ENCODE data around the gene PLK3. TPM values are rescaled to one million over a fixed set of nuclear protein-coding genes. Genes with fewer than 3 reads are reported as not detected.

PLK3 gene
- total and polyA plus RNA-seq, 9 of the 15 experiments (the other 6 are each of a cell fraction or from before 2014, with no cell fraction given): 0.52 to 22.7 (median 11.0) TPM

DNA sequence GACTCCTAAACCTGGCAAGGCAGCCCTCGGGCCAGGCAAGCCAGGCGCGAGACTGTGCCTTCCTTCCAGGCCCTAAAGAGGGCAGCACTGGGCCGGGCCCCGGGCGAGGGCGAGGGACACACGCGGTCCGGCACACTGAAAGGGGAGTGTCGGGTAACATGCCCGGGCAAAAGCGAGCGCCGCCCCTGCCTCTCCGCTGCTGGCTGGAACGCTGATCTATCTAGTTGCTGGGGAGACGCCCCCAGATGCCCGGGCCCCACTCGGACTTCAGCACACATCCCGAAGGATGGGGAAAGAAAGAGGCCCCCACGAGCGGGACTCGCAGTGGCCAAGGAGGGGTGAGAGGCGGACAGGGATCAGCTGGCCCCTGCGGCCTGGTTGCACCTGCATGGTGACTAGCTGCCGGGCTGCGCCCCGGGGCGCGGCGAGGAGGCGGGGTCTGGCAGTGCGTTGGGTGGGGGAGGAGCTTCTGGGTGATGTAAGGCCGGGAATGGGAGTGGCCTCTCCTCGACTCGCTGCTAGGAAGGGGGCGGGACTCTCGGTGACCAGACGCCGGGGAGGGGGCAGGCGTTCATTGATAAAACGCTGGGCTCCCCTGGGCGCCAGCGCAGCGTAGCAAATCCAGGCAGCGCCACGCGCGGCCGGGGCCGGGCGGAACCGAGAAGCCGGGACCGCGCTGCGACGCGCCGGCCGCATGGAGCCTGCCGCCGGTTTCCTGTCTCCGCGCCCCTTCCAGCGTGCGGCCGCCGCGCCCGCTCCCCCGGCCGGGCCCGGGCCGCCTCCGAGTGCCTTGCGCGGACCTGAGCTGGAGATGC is at the start of gene PLK3 (continued):
- TF ChIP-seq, protein P1, sequence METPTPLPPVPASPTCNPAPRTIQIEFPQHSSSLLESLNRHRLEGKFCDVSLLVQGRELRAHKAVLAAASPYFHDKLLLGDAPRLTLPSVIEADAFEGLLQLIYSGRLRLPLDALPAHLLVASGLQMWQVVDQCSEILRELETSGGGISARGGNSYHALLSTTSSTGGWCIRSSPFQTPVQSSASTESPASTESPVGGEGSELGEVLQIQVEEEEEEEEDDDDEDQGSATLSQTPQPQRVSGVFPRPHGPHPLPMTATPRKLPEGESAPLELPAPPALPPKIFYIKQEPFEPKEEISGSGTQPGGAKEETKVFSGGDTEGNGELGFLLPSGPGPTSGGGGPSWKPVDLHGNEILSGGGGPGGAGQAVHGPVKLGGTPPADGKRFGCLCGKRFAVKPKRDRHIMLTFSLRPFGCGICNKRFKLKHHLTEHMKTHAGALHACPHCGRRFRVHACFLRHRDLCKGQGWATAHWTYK (CRISPR knock-in tag; IDR thresholded peaks at IDR 0.05): peak; percentile 71; the same call in 1 of the 2 replicates
- TF ChIP-seq GATAD2B (IDR thresholded peaks at IDR 0.05; ENCODE audit: borderline replicate concordance) (peak; percentile 91), MAZ (CRISPR knock-in tag; conservative IDR thresholded peaks at IDR 0.05 in 1 of 2, IDR thresholded peaks at IDR 0.05 in 1 of 2) (peak; percentile 79 to 86), EGR1 (conservative IDR thresholded peaks at IDR 0.05) (peak; percentile 68), RNF2 (IDR thresholded peaks at IDR 0.05) (peak; percentile 32), GTF2A2 (tag; IDR thresholded peaks at IDR 0.05) (no peak), MECOM (CRISPR knock-in tag; IDR thresholded peaks at IDR 0.05) (no peak), ZNF23 (CRISPR knock-in tag; IDR thresholded peaks at IDR 0.05) (no peak), CCAR2 (IDR thresholded peaks at IDR 0.05; ENCODE audit: low read depth, low read length) (no peak), KLF16 (IDR thresholded peaks at IDR 0.05) (peak; percentile 70), FOS (IDR thresholded peaks at IDR 0.05; ENCODE audit: extremely low read depth, insufficient read length) (no peak), CLOCK (CRISPR knock-in tag; IDR thresholded peaks at IDR 0.05; ENCODE audit: borderline replicate concordance) (no peak), ZNF124 (CRISPR knock-in tag; IDR thresholded peaks at IDR 0.05) (no peak), ZNF398 (CRISPR knock-in tag; IDR thresholded peaks at IDR 0.05) (no peak), MTA1 (IDR thresholded peaks at IDR 0.05; ENCODE audit: borderline replicate concordance) (peak; percentile 73; the same call in 1 of the 2 replicates), ZNF143 (CRISPR knock-in tag; IDR thresholded peaks at IDR 0.05) (peak; percentile 42; the same call in 1 of the 2 replicates)
- TF ChIP-seq, protein P2, sequence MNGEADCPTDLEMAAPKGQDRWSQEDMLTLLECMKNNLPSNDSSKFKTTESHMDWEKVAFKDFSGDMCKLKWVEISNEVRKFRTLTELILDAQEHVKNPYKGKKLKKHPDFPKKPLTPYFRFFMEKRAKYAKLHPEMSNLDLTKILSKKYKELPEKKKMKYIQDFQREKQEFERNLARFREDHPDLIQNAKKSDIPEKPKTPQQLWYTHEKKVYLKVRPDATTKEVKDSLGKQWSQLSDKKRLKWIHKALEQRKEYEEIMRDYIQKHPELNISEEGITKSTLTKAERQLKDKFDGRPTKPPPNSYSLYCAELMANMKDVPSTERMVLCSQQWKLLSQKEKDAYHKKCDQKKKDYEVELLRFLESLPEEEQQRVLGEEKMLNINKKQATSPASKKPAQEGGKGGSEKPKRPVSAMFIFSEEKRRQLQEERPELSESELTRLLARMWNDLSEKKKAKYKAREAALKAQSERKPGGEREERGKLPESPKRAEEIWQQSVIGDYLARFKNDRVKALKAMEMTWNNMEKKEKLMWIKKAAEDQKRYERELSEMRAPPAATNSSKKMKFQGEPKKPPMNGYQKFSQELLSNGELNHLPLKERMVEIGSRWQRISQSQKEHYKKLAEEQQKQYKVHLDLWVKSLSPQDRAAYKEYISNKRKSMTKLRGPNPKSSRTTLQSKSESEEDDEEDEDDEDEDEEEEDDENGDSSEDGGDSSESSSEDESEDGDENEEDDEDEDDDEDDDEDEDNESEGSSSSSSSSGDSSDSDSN (IDR thresholded peaks at IDR 0.05; ENCODE audit: borderline replicate concordance in 1 of 2, low read depth in 2 of 2, low read length in 2 of 2): peak in 1 of 2 experiments; percentile 81; a peak in 2 of 4 replicates
- TF ChIP-seq, protein P3, sequence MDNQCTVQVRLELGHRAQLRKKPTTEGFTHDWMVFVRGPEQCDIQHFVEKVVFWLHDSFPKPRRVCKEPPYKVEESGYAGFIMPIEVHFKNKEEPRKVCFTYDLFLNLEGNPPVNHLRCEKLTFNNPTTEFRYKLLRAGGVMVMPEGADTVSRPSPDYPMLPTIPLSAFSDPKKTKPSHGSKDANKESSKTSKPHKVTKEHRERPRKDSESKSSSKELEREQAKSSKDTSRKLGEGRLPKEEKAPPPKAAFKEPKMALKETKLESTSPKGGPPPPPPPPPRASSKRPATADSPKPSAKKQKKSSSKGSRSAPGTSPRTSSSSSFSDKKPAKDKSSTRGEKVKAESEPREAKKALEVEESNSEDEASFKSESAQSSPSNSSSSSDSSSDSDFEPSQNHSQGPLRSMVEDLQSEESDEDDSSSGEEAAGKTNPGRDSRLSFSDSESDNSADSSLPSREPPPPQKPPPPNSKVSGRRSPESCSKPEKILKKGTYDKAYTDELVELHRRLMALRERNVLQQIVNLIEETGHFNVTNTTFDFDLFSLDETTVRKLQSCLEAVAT (IDR thresholded peaks at IDR 0.05): peak in 1 of 2 experiments; percentile 41; a peak in 1 of 4 replicates
